ENCODE results near the gene SGCA.
A peak's percentile ranks its signal among the peaks of the same experiment; 100 is the strongest.

SGCA gene

DNA sequence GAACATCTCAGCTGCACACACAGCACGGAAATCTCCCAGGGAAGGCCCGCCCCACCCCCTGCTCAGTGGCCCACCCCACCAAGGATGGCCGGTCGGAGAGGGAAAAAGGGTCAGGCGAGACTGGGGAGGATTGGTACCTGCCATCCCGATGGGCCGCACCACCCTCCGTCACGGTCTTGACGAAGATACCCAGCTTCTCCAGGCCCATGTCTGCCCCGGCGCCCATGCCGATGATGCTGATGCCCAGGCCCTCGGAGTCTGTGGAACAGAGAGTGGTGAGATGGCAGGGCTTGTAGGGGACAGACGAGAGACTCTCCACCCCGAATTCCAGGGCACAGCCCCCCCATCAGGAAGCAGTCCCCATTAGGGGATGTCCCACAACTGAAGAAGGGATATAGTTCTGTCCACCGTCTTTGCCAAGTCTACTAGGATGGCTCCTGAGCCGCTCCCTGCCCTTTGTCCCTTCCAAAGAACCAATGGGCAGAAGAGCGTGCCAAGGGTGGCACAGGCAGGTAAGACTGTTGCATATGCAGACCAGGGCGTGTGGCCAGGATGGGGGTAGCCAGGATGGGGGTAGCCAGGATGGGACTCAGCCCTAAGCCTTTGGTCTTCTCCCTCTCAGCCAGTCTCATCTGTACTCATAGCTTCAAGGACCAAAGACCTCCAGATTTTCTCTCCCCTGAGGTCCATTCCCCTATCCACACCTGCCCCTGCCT is 22.2 kb upstream of the SGCA start:
- DNase-seq: no peak
- H3K9me3 Mint-ChIP-seq: no peaks in the 10 kb centered on the region
- no peak overlapping the region for H3K4me3 Mint-ChIP-seq
- H3K27ac Mint-ChIP-seq: peak overlapping the region; percentile 65
- H3K36me3 Mint-ChIP-seq (ENCODE audit: low read depth): peaks cover 97% of the 10 kb centered on the region
- H3K27me3 Mint-ChIP-seq: no peaks in the 10 kb centered on the region
- peaks cover 86% of the 10 kb centered on the region for H3K4me1 Mint-ChIP-seq (ENCODE audit: low read depth)

DNA sequence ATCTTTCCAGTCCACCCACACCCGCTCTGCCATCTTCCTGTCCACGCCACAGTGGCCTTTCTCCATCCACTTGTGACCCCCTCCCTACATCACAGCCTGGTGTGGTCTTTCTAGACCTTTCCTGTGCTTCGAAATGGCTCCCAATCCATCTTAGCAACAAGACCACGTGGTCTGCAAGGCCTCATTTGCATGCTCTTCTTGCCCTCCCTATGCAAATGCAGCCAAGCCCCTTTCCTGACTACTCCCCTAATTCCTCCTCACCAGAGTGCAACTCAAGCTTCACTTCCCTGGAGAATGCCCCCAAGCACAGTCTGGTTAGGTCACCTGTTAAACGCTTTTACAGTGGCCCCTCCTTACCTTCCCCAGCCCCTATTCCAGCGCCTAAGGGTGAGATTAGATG is 21.4 kb upstream of the SGCA start:
- Mint-ChIP-seq H3K4me1 (ENCODE audit: low read depth) (peaks cover 86% of the 10 kb centered on the region), H3K36me3 (ENCODE audit: low read depth) (peaks cover 92% of the 10 kb centered on the region), H3K4me3 (no peak overlapping the region), H3K27me3 (no peaks in the 10 kb centered on the region), H3K27ac (peak overlapping the region; percentile 65), H3K9me3 (no peaks in the 10 kb centered on the region)
- DNase-seq: no peak

DNA sequence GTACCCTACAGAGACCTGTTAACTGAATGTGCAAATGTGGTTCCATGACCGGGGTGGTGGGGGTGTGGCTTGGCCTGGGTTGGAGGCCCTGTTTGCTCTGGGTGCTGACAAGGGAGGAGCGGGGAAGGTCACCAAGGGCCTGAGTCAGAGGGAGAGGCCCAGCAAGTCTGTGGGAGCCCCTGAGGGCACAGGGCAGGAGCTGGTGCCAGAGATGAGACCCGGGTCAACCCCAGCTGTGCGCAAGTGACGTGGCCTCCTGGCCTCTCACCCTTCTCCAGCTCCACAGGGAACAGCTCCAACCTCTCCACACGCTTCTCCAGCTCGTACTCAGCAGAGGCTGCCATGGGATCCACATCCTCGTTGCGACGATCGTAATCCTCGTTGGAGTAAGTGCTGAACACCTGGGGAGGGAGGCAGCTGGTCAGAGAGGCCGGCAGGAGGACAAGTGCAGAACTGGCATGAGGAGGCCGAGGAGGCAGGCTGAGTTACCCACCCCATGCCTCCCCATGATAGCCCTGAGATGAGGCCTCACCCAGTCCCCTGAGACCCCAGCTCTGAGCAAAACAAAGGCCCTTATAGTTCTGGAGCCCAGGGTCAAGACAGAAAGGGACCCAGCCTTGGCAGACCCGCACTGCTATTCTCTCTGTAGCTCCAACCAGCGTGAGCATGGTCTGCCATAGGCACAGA is 20.8 kb upstream of the SGCA start:
- DNase-seq: no peak

DNA sequence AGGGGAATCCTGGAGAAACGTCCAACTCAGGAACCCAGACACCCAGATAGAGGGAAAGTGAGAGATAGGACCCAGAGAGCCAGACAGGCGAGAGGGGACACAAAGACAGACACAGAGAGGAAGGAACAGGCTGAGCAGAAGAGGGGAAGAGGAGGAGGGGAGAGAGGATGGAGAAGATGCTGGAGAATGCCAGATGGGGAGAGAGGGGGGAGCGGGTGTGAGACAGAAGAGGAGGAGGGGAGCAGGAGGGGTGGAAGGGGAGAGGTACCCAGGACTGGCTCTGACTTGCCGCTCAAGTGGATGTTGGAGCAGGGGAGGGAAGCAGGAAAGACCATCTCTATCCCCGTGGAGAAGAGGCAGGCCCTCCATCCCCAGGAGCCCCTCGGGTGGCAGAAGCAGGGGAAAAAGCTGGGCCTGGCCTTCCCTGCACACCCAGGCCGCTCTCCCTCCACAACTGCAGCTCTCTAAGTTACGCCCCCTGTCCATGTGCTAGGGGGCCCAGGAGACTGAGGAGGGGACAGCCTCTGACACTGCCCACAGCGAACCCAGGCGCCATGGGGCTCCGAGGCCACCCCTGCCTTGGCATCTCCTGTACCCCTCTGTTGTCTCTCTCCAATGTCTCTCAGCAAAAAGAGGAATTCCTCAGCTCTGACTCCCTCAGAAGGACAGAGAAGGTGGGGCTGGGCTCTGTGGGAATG is 20.1 kb upstream of the SGCA start:
- Mint-ChIP-seq H3K9me3 (no peaks in the 10 kb centered on the region), H3K4me3 (peak overlapping the region; percentile 43), H3K27me3 (no peaks in the 10 kb centered on the region), H3K36me3 (ENCODE audit: low read depth) (peaks cover 79% of the 10 kb centered on the region), H3K4me1 (ENCODE audit: low read depth) (peaks cover 75% of the 10 kb centered on the region), H3K27ac (peak overlapping the region; percentile 65)
- DNase-seq: no peak

More for the DNA sequence above, 20.8 kb upstream of the SGCA start:
- Mint-ChIP-seq H3K27ac (peak overlapping the region; percentile 65), H3K4me1 (ENCODE audit: low read depth) (peaks cover 81% of the 10 kb centered on the region), H3K27me3 (no peaks in the 10 kb centered on the region), H3K36me3 (ENCODE audit: low read depth) (peaks cover 86% of the 10 kb centered on the region), H3K4me3 (peak overlapping the region; percentile 13), H3K9me3 (no peaks in the 10 kb centered on the region)

DNA sequence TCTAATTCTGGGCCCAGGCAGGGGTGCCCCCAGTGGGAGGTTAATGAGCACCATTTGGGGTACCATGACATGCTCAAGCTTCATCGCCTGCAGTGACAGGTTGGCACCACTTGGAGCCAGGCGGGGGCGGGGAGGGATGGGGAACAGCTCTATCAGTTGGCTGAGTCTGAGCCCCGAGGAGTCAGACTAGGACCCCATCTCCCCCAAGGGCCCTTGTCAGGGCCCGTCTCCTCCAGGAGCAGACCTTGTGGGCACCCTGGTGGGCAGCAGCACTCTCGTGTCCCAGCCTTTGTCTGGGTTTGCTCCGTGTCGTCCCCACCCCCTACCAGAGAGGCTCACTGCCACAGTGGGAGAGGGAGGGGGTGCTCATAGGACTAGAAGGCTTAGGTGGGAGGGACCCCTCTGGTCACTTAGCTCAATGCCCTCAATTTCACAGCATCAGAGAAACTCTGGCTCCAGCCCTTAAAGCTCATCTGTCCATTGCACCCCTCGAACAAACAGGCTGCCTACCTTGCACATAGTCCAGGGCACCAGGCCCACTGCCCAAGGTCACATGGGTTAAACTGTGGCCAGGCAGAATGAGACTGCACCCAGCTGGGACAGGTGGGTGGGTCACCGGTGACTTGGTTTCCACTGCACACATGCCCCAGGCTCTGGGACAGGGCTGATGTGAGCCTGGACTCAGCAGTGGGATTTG is 19.4 kb upstream of the SGCA start:
- Mint-ChIP-seq H3K4me1 (ENCODE audit: low read depth) (peaks cover 69% of the 10 kb centered on the region), H3K9me3 (no peaks in the 10 kb centered on the region), H3K4me3 (peak overlapping the region; percentile 95), H3K27me3 (no peaks in the 10 kb centered on the region), H3K27ac (peak overlapping the region; percentile 92), H3K36me3 (ENCODE audit: low read depth) (peaks cover 74% of the 10 kb centered on the region)
- no peak for DNase-seq

DNA sequence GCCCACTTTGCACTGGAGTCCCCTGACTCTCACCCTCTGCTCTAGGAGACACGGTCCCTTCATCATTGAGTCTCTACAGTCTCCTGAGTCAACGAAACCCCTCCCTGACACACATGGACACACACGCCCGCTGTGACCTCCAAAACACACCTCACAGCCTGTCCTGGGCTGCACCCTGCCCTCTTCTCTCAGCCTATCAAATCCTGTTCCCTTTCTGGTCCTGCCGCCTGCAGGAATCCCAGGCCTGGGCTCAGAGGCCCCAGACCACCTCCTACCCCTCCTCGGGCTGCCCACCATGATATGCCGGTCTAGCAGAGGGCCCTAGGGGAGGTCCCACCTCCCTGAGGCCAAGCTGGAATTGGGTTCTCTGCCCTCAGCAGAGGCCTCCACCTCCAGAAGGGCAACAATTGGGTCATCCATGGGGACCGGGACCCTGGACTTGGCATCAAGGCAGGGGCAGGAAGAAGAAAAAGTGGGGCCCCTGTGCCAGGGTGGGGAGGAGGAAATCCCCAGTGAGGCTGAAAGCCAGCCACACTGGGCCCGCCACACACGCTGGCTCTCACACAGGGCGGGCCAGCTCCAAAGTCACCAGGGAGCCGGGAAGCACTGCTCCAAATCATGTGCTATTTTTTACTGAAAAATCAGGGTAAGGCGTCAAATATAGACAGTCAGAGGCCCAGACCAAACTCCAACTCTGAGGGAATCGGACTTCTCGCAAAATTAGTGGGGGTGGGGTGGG is 18.7 kb upstream of the SGCA start:
- no peak for DNase-seq
- H3K4me1 Mint-ChIP-seq (ENCODE audit: low read depth): peaks cover 68% of the 10 kb centered on the region
- peak overlapping the region; percentile 95 for H3K4me3 Mint-ChIP-seq
- H3K9me3 Mint-ChIP-seq: no peaks in the 10 kb centered on the region
- H3K27ac Mint-ChIP-seq: peak overlapping the region; percentile 92
- peaks cover 67% of the 10 kb centered on the region for H3K36me3 Mint-ChIP-seq (ENCODE audit: low read depth)
- H3K27me3 Mint-ChIP-seq: no peaks in the 10 kb centered on the region

DNA sequence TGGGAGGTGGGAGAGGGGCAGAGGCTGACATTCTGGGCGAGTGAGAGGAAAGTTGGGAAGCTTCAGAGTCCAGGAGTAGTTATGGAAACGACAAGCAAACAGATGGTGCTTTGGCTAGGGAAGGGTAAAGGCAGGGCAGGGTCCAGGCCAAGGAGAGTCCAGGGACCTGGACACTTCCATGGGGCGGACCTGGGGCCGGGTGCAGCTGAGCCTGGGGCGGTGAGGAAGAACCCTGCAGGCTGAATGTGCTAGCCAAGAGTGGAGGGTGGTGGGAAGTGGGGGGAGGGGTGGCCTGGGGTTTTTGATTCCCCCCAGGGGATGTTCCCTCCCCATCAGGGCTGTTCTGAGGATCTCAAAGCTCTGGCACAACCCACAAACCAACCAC is 18.0 kb upstream of the SGCA start:
- no peaks in the 10 kb centered on the region for H3K27me3 Mint-ChIP-seq

DNA sequence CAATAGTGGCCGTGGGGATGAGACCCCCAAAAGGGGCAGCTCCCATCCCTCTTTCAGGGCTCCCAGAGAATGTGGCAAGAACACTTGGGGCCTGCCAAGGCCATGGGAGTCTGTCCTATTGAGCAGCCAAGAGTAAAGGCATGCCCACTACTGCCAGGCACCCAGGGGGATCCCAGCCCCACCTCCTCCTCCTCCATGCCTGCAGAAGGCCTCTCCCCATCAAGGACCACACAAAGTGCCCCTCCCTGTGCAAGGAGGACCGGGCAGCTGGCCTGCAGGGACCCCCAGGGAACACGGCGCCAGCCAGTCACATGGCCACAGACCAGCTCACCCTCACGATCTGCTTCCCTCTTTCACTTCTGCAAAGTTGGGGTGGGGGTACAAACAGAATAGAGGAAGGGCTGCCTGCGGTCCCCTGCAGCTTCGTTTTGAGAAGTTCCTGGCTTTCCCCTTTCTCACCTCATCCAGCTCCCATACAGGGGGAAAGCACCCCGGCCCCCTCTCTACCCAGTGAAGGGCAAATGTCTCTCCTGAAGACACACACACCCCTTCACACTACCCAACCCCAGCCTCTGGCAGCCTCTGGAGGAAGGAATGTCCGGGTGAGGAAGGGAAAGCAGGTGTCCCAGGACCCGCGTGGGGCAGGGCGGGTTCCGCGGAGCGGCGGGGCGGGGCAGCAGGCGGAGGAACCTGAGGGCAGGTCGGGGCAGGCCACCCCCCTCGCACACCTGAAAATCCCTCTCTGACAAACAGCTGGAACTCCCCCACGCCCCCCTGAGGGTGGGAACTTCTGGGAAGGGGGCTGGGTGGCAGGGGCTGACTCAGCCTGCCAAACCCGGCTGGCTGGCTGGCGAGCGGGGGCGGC is 17.3 kb upstream of the SGCA start:
- H3K4me3 Mint-ChIP-seq: peak overlapping the region; percentile 95
- peaks cover 53% of the 10 kb centered on the region for H3K36me3 Mint-ChIP-seq (ENCODE audit: low read depth)
- no peaks in the 10 kb centered on the region for H3K9me3 Mint-ChIP-seq
- peak; percentile 87 for DNase-seq
- H3K4me1 Mint-ChIP-seq (ENCODE audit: low read depth): peaks cover 59% of the 10 kb centered on the region
- no peaks in the 10 kb centered on the region for H3K27me3 Mint-ChIP-seq
- peak overlapping the region; percentile 92 for H3K27ac Mint-ChIP-seq

More for the DNA sequence above, 18.0 kb upstream of the SGCA start:
- peaks cover 59% of the 10 kb centered on the region for H3K36me3 Mint-ChIP-seq (ENCODE audit: low read depth)
- no peaks in the 10 kb centered on the region for H3K9me3 Mint-ChIP-seq
- peak overlapping the region; percentile 95 for H3K4me3 Mint-ChIP-seq
- H3K4me1 Mint-ChIP-seq (ENCODE audit: low read depth): peaks cover 65% of the 10 kb centered on the region
- DNase-seq: no peak
- peak overlapping the region; percentile 92 for H3K27ac Mint-ChIP-seq

DNA sequence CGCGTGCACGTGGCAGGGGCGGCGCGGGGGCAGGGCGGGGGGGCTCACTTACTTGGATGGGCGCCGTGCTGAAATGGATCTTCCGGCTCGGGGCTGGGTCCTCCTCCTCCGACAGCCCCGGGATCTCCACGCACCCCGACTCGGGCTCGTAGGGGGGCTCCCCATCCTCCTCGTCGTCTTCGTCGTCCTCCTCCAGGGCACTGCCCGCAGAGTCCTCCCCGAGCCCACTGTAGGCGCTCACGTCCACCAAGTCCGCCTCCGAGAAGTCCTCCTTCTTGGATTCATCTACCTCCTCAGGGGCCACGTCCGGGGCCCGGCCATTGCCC is 16.8 kb upstream of the SGCA start:
- Mint-ChIP-seq H3K36me3 (ENCODE audit: low read depth) (peaks cover 47% of the 10 kb centered on the region), H3K4me3 (peak overlapping the region; percentile 95), H3K4me1 (ENCODE audit: low read depth) (peaks cover 54% of the 10 kb centered on the region), H3K27me3 (no peaks in the 10 kb centered on the region), H3K9me3 (no peaks in the 10 kb centered on the region), H3K27ac (peak overlapping the region; percentile 95)
- no peak for DNase-seq

DNA sequence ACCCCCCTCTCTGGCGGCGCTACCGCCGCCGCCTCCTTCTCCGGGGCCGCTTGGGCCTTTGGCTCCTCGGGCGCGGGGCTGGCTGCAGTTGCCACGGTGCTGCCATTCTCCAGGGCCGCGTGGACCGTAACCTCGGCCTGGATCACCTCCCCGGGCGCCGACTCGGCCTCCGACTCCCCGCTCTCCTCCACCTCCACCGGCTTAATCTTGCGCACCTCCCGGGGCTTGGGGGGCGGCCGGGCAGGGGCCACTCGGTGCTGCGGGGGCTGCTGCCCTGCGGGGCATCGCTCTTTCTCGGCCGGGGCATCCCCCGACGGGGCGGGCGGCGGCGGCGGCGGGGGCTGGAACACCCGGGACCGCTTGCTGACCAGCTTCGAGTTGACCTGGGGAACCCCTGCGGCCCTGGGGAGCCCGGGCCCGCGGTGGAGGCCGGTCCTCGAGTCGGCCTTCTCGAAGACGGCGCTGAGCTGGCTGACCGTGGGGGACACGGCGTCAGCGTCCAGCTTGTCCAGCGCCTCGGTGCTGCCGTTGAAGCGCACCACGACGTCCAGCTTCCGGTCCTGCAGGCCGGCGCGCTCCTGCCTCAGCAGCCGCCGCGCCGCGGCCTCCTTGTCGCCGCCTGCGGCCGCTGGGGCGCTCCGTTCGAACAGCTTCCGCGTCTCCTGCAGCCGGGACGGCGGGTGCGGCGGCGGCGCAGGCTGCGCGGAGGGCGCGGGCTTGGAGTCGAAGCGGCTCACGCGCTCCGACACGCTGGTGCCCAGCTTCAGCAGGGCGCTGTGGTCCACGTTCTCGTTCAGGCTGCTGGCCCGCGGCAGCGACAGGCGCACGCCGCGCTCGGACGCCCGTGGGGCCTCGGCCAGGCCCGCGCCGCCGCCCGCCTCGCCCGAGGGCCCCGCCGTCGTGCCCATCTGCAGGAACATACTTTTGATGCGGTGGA is 16.1 kb upstream of the SGCA start:
- Mint-ChIP-seq H3K27me3 (no peaks in the 10 kb centered on the region), H3K4me3 (peak overlapping the region; percentile 95), H3K27ac (peak overlapping the region; percentile 95), H3K36me3 (ENCODE audit: low read depth) (peaks cover 41% of the 10 kb centered on the region), H3K4me1 (ENCODE audit: low read depth) (peaks cover 54% of the 10 kb centered on the region), H3K9me3 (no peaks in the 10 kb centered on the region)
- peak; percentile 75 for DNase-seq

DNA sequence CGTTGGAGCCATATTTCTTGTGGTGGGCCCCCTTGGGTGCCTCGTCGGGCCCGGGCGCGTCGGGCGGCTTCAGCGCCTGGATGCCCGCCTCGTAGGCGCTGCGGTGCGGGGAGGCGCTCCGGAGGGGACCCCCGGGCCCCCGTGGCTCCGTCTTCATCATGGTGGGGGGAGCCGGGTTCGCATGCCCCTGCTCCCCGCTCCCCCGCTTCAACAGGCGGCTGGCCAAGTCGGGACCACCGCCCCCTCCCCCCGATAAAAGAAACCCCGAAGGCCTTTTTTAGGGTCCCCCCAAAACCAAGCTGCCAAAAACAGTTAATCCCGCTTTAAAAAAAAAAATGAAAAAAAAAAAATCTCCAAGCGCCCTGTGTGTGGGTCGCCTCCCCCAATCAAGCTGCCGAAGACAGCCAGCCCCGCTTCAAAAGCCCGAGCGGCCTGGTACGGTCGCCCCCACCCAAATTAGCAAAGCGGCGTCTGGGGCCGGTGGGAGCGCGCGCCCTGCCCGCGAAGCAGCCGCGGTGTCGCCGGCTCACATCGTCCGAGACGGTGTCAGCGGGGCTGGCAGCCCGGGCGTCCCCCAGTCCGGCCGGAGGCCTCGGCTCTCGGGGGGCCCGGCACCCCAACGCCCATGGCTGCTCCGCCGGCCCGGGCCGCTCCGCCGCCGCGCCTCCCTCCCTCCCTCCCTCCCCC is 15.3 kb upstream of the SGCA start, which contains the start of gene PPP1R9B:
TSS of gene PPP1R9B (minus strand) at position 324 of the 687 bp plus-strand sequence. CDS start at position 160, 164 bp downstream.
- H3K27me3 Mint-ChIP-seq: no peaks in the 10 kb centered on the region
- peak within 1 kb of the TSS; percentile 95 for H3K27ac Mint-ChIP-seq
- peak within 1 kb of the TSS; percentile 95 for H3K4me3 Mint-ChIP-seq
- peaks cover 33% of the 10 kb centered on the region for H3K36me3 Mint-ChIP-seq (ENCODE audit: low read depth)
- DNase-seq: no peak
- peaks cover 54% of the 10 kb centered on the region for H3K4me1 Mint-ChIP-seq (ENCODE audit: low read depth)
- no peaks in the 10 kb centered on the region for H3K9me3 Mint-ChIP-seq
